Measurements from ENCODE around the gene MORN1.

- no peak for TF ChIP-seq POLR2A (IDR thresholded peaks at IDR 0.05)
- TF ChIP-seq CTCF (IDR thresholded peaks at IDR 0.05): peak in 5 of 7 experiments; percentile 77 to 95 (median 91)
- TF ChIP-seq POLR2AphosphoS5 (IDR thresholded peaks at IDR 0.05): no peak
- TF ChIP-seq EP300 (IDR thresholded peaks at IDR 0.05): no peak
These were observed 23.1 kb upstream of the MORN1 start for GRCh38 chr1:2414297-2414958.
